Activated CD4-positive, alpha-beta memory T cell treated with anti-CD3 and anti-CD28 coated beads, Interleukin-2, amount 10 ng/mL, durations not matched to agents 7 days and 5 days (primary cell): ENCODE measurements around the gene PLB1. TPM values are rescaled to one million over a fixed set of nuclear protein-coding genes. Genes with fewer than 3 reads are reported as not detected.

ENCODE experiments used
- CTCF ChIA-PET: fragments of 350-600 bp; sonication (Branson Sonifier 250); formaldehyde crosslinking; loops from one replicate; lab custom pipeline; 2021; ENCODE audit warnings: antibody characterized with exemption, inconsistent platforms; lab: Charles Lee
- POLR2A ChIA-PET: fragments of 350-600 bp; sonication (Branson Sonifier 250); formaldehyde crosslinking; loops from one replicate; lab custom pipeline; 2021; ENCODE audit warnings: antibody characterized with exemption; lab: Charles Lee
- DNase-seq: peaks from one replicate; pipeline ENCODE4 v3.0.0-alpha.2; 2020
- H3K27ac Mint-ChIP-seq: one replicate; pipeline ENCODE4 v1.8.0; 2021; ENCODE audit warnings: mild to moderate bottlenecking, mixed read lengths
- H3K27me3 Mint-ChIP-seq: one replicate; pipeline ENCODE4 v1.8.0; 2021; ENCODE audit warnings: mixed read lengths
- H3K36me3 Mint-ChIP-seq: one replicate; pipeline ENCODE4 v1.8.0; 2021; ENCODE audit warnings: low read depth, mixed read lengths
- H3K4me1 Mint-ChIP-seq: one replicate; pipeline ENCODE4 v1.8.0; 2021; ENCODE audit warnings: mixed read lengths
- H3K4me3 Mint-ChIP-seq: one replicate; pipeline ENCODE4 v1.8.0; 2021; ENCODE audit warnings: mild to moderate bottlenecking, mixed read lengths
- H3K9me3 Mint-ChIP-seq: one replicate; pipeline ENCODE4 v1.8.0; 2021; ENCODE audit warnings: mixed read lengths
- total RNA-seq, 2 experiments: library from RNA; stranded (reverse); gene quantifications; one replicate each; pipeline ENCODE4 v1.2.3, GENCODE V29; 2021

The PLB1 gene
- total RNA-seq, 2 experiments from 2014 or later = 1.1 to 1.2 TPM

- no peaks in the 10 kb centered on the region for H3K27me3 Mint-ChIP-seq
- CTCF ChIA-PET = interaction anchor here (1.0 to 2.8 kb wide), 6 partner anchors 9 to 79 kb away, joined by 3 to 25 read pairs (median 4); no protein-coding TSS in a partner anchor
- peak overlapping the region; percentile 92 for H3K27ac Mint-ChIP-seq
- POLR2A ChIA-PET = interaction anchor here (0.7 to 5.5 kb wide), 9 partner anchors 11 to 126 kb away, joined by 3 to 54 read pairs (median 3); partner anchors contain the start of gene PPP1CB
- peak overlapping the region; percentile 42 for H3K4me3 Mint-ChIP-seq
- H3K9me3 Mint-ChIP-seq = peaks cover 5% of the 10 kb centered on the region
- peaks cover 12% of the 10 kb centered on the region for H3K36me3 Mint-ChIP-seq
- peak; percentile 70 for DNase-seq
- peaks cover 78% of the 10 kb centered on the region for H3K4me1 Mint-ChIP-seq
Measured at GRCh38 chr2:28624793-28625701, 129.2 kb downstream of the PLB1 start.

- peaks cover 12% of the 10 kb centered on the region for H3K36me3 Mint-ChIP-seq
- DNase-seq = no peak
- no peak overlapping the region for H3K4me3 Mint-ChIP-seq
- no peaks in the 10 kb centered on the region for H3K27me3 Mint-ChIP-seq
- H3K9me3 Mint-ChIP-seq = peaks cover 5% of the 10 kb centered on the region
- POLR2A ChIA-PET = interaction anchor here (1.4 kb wide), 1 partner anchor 21 kb away, joined by 3 read pairs; no protein-coding TSS in a partner anchor
- CTCF ChIA-PET = interaction anchor here (2.8 kb wide), 1 partner anchor 32 kb away, joined by 25 read pairs; no protein-coding TSS in a partner anchor
- peak overlapping the region; percentile 52 for H3K27ac Mint-ChIP-seq
- H3K4me1 Mint-ChIP-seq = peaks cover 65% of the 10 kb centered on the region
Measured at GRCh38 chr2:28626376-28626775, 130.5 kb downstream of the PLB1 start.

DNA sequence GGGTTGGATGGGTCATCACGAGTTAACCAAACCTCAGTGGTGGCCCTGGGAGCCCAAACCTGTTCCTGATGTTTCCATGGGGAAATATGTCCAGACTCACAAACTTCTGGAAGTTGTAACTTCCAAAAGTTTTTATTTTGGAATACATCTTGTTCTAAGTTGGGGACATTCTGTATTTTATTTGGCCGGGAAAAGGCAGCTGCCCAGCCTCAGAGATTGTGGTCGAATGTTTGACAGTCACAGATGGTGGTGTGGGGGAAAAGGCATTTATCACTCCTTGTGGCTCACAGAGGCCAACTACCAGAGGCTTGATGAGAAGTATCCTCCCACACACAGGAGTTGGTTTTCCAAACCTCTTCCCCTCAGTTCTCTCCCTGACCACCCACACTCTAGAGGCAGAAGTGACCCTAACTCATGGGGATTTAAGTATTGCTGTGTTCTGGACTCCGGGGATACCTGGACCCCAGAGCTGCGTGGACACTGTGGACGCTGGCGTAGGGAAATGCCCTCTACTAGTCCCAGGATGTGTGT is 131.1 kb downstream of the PLB1 start:
- peaks cover 12% of the 10 kb centered on the region for H3K36me3 Mint-ChIP-seq
- no peak for DNase-seq
- peaks cover 59% of the 10 kb centered on the region for H3K4me1 Mint-ChIP-seq
- no peak overlapping the region for H3K27ac Mint-ChIP-seq
- H3K4me3 Mint-ChIP-seq = no peak overlapping the region
- CTCF ChIA-PET = interaction anchor here (2.8 kb wide), 1 partner anchor 33 kb away, joined by 25 read pairs; no protein-coding TSS in a partner anchor
- POLR2A ChIA-PET = interaction anchor here (1.4 kb wide), 1 partner anchor 21 kb away, joined by 3 read pairs; no protein-coding TSS in a partner anchor
- no peaks in the 10 kb centered on the region for H3K27me3 Mint-ChIP-seq
- peaks cover 5% of the 10 kb centered on the region for H3K9me3 Mint-ChIP-seq

DNA sequence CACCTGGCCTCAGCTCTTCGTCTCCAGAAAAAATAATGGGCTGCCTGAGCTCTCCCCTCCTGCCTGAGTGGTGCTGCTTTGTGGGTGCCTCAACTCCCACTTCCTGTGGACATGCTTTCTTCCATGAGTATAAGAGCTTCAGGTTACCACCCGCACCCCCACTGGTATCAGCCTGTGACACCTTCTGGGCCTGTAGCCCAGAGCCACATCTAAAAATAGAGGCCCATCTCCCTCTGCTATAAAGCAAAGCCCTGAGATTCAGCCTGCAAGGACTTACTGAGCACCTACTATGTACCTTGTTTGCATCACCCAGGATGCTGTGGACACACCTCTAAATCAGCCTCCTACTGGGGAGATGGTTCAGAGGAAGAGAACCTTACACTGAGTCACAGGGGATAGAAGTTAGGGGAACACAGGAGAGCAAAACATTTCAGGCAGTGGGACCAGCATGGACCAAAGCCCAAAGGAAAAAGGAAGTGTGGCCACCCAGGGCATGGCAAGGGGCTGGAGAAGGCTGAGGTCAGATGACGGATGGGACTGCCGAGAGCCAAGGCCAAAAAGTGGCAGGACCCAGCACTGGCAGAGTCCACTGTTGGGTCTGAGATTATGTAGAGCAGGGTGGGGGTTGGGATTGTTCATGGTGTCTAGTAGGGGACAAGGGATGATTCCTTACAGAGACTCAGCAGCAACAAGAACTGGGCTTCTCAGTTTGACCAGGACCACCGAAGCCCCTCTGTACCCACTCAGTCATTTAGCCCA is 132.0 kb downstream of the PLB1 start:
- H3K4me3 Mint-ChIP-seq = no peak overlapping the region
- peaks cover 11% of the 10 kb centered on the region for H3K36me3 Mint-ChIP-seq
- ChIA-PET CTCF (no interaction called here), POLR2A (no interaction called here)
- H3K9me3 Mint-ChIP-seq = peaks cover 3% of the 10 kb centered on the region
- peak overlapping the region; percentile 47 for H3K27ac Mint-ChIP-seq
- H3K4me1 Mint-ChIP-seq = peaks cover 50% of the 10 kb centered on the region
- DNase-seq = no peak
- H3K27me3 Mint-ChIP-seq = no peaks in the 10 kb centered on the region

GRCh38 chr2:28628506-28628905 is 132.6 kb downstream of the PLB1 start:
- ChIA-PET CTCF (no interaction called here), POLR2A (no interaction called here)
- no peaks in the 10 kb centered on the region for H3K27me3 Mint-ChIP-seq
- no peak for DNase-seq
- no peaks in the 10 kb centered on the region for H3K9me3 Mint-ChIP-seq
- peaks cover 44% of the 10 kb centered on the region for H3K4me1 Mint-ChIP-seq
- no peak overlapping the region for H3K4me3 Mint-ChIP-seq
- no peak overlapping the region for H3K27ac Mint-ChIP-seq
- peaks cover 6% of the 10 kb centered on the region for H3K36me3 Mint-ChIP-seq

- H3K9me3 Mint-ChIP-seq = no peaks in the 10 kb centered on the region
- H3K36me3 Mint-ChIP-seq = peaks cover 6% of the 10 kb centered on the region
- POLR2A ChIA-PET = interaction anchor here (1.0 kb wide), 1 partner anchor 26 kb away, joined by 3 read pairs; no protein-coding TSS in a partner anchor
- H3K27ac Mint-ChIP-seq = no peak overlapping the region
- no peak overlapping the region for H3K4me3 Mint-ChIP-seq
- no peaks in the 10 kb centered on the region for H3K27me3 Mint-ChIP-seq
- CTCF ChIA-PET = no interaction called here
- no peak for DNase-seq
- H3K4me1 Mint-ChIP-seq = peaks cover 40% of the 10 kb centered on the region
Measured at GRCh38 chr2:28628987-28629386, 133.1 kb downstream of the PLB1 start.

DNA sequence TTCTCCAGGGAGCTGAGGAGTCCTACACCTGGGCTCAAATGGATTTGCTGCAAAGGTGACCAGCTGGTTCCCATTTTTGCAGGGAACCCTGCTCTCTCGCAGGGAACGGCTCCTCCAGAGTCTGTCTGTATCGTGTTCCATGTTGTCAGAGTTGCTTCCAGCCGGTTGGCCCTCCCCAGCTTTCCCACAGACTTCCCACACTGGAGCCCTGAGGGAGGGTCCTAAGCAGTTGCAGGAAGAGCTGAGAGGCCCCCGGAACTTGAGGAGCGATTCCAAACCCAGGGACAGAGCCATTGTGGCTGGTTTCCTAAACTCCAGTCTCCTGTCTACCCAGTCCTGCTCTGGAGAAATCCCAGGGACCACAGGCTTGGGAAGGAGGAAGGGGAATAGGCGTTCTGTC is 134.1 kb downstream of the PLB1 start:
- ChIA-PET CTCF (no interaction called here), POLR2A (interaction anchor here (1.0 to 2.5 kb wide), 3 partner anchors 8 to 27 kb away, joined by 3 to 5 read pairs (median 3); no protein-coding TSS in a partner anchor)
- Mint-ChIP-seq H3K27me3 (no peaks in the 10 kb centered on the region), H3K4me3 (no peak overlapping the region), H3K4me1 (peaks cover 30% of the 10 kb centered on the region), H3K9me3 (no peaks in the 10 kb centered on the region), H3K36me3 (peaks cover 6% of the 10 kb centered on the region), H3K27ac (no peak overlapping the region)
- no peak for DNase-seq

DNA sequence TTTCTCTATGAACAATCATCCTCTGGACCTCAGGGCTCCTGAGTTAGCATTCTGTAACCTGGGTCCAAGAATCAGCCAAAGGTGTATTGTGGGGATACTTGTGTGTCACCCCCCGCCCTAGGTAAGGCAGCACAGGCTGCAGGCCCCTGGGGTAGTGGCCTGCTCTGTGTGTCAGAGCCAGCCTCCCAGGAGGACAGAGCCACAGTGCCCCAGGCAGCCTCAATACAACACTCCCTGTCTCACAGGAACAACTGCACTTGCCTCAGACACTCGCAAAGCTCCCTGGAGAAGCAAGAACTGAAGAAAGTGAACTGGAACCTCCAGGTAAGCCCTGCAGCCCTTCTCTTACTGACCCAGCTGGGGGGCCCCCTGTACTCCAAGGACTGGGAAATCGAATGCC is 134.5 kb downstream of the PLB1 start:
- no peak for DNase-seq
- H3K9me3 Mint-ChIP-seq = no peaks in the 10 kb centered on the region
- H3K36me3 Mint-ChIP-seq = peaks cover 3% of the 10 kb centered on the region
- peaks cover 26% of the 10 kb centered on the region for H3K4me1 Mint-ChIP-seq
- H3K27ac Mint-ChIP-seq = no peak overlapping the region
- ChIA-PET POLR2A (interaction anchor here (1.0 to 2.5 kb wide), 2 partner anchors 9 to 16 kb away, joined by 3 to 5 read pairs; no protein-coding TSS in a partner anchor), CTCF (no interaction called here)
- H3K4me3 Mint-ChIP-seq = no peak overlapping the region
- H3K27me3 Mint-ChIP-seq = no peaks in the 10 kb centered on the region

- ChIA-PET CTCF (interaction anchor here (0.7 kb wide), 1 partner anchor 10 kb away, joined by 3 read pairs; no protein-coding TSS in a partner anchor), POLR2A (interaction anchor here (2.5 kb wide), 1 partner anchor 10 kb away, joined by 5 read pairs; no protein-coding TSS in a partner anchor)
- H3K4me3 Mint-ChIP-seq = no peak overlapping the region
- peaks cover 3% of the 10 kb centered on the region for H3K36me3 Mint-ChIP-seq
- no peak overlapping the region for H3K27ac Mint-ChIP-seq
- no peak for DNase-seq
- no peaks in the 10 kb centered on the region for H3K9me3 Mint-ChIP-seq
- H3K27me3 Mint-ChIP-seq = no peaks in the 10 kb centered on the region
- peaks cover 14% of the 10 kb centered on the region for H3K4me1 Mint-ChIP-seq
Measured at GRCh38 chr2:28631514-28632206, 135.8 kb downstream of the PLB1 start.

DNA sequence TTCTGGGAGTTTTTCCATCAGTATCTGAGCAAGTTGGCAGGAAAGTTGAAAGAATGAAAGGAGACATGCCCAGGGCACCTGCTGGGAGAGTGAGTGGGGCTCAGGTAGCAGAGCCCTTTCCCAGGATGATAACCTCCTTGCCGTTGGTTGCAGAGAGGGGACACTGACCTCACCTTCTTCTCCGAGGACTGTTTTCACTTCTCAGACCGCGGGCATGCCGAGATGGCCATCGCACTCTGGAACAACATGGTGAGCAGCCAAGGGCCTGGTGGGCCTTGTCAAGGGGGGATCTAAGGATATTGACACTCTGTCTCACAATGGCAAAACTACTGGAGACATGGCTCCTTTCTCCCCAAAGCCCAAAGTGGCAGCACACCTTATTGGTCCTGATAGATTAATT is 136.9 kb downstream of the PLB1 start:
- ChIA-PET CTCF (no interaction called here), POLR2A (no interaction called here)
- Mint-ChIP-seq H3K27me3 (no peaks in the 10 kb centered on the region), H3K4me3 (no peak overlapping the region), H3K27ac (no peak overlapping the region), H3K9me3 (no peaks in the 10 kb centered on the region), H3K36me3 (peaks cover 1% of the 10 kb centered on the region), H3K4me1 (peaks cover 4% of the 10 kb centered on the region)
- DNase-seq = no peak

DNA sequence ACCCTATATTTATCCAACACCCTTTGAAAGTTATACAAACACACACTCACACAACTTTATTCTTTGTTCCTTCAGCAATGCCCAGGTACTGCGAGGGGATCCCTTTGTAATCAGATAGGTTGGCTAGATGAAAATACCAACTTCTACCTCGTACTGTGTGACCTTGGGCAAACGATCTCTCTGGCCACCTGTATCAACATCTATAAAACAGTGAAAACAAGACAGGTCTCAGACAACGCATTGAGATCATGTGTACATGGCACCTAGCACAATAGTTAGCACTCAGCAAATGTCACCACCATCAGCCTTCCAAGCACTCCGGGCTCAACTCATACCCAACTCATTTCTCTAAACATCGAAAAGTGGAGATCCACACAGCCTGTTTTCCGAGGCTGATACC is 137.3 kb downstream of the PLB1 start:
- peaks cover 3% of the 10 kb centered on the region for H3K4me1 Mint-ChIP-seq
- no peak overlapping the region for H3K4me3 Mint-ChIP-seq
- no peak overlapping the region for H3K27ac Mint-ChIP-seq
- ChIA-PET CTCF (no interaction called here), POLR2A (no interaction called here)
- DNase-seq = no peak
- no peaks in the 10 kb centered on the region for H3K36me3 Mint-ChIP-seq
- H3K9me3 Mint-ChIP-seq = no peaks in the 10 kb centered on the region
- no peaks in the 10 kb centered on the region for H3K27me3 Mint-ChIP-seq

DNA sequence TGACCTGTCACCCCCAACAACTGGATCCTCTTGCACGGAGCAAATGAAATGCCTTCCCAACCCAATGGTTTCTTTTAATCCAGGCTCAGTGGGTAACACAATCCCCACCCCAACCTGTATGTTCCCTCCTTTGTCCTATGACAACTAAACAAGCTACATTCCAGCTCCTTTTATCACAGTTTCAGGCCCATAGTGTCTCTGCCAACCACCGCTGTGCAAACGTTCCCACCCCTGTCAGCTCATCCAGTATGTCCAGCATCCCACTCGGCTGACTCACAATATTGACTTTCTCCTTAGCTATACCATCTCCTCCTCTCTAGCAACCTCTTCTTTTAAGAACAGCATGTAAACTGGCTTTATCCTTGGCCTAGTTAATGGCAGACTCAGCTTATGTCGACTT is 137.9 kb downstream of the PLB1 start:
- Mint-ChIP-seq H3K9me3 (no peaks in the 10 kb centered on the region), H3K27ac (no peak overlapping the region), H3K4me3 (no peak overlapping the region), H3K36me3 (no peaks in the 10 kb centered on the region), H3K27me3 (peaks cover 3% of the 10 kb centered on the region), H3K4me1 (peaks cover 6% of the 10 kb centered on the region)
- DNase-seq = no peak
- ChIA-PET CTCF (interaction anchor here (0.5 kb wide), 1 partner anchor 949 kb away, joined by 3 read pairs; no protein-coding TSS in a partner anchor), POLR2A (no interaction called here)
